Measurements from ENCODE around the gene CDKN1C.

DNA sequence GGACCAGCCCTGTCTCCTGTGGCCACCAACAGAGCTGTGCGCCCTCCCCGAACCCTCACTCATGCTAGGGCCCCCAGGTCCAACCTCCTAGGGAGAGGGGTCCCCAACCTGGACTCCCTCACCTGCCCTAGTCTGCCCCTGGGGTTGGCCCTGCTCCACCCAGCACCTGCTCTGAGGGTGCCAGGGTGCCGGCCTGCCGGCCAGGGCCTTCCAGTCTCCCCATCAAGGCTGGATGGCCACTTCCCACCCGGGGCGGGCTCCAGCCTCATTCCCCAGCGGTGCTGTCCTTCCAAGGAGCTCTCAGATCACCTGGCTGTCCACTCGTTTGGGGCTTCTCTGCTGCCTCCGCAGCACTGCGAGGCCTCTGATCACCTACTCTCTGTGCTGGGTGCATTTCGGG, 39.1 kb downstream of the CDKN1C start:
- TF ChIP-seq, protein P1, sequence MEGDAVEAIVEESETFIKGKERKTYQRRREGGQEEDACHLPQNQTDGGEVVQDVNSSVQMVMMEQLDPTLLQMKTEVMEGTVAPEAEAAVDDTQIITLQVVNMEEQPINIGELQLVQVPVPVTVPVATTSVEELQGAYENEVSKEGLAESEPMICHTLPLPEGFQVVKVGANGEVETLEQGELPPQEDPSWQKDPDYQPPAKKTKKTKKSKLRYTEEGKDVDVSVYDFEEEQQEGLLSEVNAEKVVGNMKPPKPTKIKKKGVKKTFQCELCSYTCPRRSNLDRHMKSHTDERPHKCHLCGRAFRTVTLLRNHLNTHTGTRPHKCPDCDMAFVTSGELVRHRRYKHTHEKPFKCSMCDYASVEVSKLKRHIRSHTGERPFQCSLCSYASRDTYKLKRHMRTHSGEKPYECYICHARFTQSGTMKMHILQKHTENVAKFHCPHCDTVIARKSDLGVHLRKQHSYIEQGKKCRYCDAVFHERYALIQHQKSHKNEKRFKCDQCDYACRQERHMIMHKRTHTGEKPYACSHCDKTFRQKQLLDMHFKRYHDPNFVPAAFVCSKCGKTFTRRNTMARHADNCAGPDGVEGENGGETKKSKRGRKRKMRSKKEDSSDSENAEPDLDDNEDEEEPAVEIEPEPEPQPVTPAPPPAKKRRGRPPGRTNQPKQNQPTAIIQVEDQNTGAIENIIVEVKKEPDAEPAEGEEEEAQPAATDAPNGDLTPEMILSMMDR (IDR thresholded peaks at IDR 0.05; ENCODE audit: low read depth, low read length) = no peak
- TF ChIP-seq MYC (IDR thresholded peaks at IDR 0.05; ENCODE audit: low read depth, low read length) (no peak), POLR2A (IDR thresholded peaks at IDR 0.05; ENCODE audit: extremely low read depth, insufficient read length) (no peak)
- TF ChIP-seq, protein P2, sequence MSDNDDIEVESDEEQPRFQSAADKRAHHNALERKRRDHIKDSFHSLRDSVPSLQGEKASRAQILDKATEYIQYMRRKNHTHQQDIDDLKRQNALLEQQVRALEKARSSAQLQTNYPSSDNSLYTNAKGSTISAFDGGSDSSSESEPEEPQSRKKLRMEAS (IDR thresholded peaks at IDR 0.05; ENCODE audit: low read depth, low read length) = no peak
